ENCODE results near the gene SULT1A1.
"Not testable (repeated sequence)": the region's sequence is repeated elsewhere in the genome, so short reads cannot be mapped to it uniquely, and the experiment has no call there.

Gene SULT1A1

DNA sequence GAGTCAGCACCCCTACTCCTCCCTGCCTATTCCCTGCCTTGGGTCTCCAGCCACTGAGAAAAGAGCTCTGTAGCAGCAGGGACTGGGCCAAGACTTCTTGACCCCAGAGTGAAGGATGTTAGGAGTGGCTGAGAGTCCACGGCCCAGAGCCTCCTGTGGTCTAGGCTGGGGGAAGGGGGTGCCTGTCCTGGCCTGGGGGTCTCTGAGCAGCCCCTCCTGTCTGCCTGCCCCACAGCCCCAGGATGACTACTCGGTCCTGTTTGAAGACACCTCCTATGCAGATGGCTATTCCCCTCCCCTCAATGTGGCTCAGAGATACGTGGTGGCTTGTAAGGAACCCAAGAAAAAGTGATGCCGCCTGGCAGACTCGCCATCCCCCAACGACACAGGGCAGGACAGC, 18.5 kb downstream of the SULT1A1 start:
- ATAC-seq: no peak
- no peak for DNase-seq

DNA sequence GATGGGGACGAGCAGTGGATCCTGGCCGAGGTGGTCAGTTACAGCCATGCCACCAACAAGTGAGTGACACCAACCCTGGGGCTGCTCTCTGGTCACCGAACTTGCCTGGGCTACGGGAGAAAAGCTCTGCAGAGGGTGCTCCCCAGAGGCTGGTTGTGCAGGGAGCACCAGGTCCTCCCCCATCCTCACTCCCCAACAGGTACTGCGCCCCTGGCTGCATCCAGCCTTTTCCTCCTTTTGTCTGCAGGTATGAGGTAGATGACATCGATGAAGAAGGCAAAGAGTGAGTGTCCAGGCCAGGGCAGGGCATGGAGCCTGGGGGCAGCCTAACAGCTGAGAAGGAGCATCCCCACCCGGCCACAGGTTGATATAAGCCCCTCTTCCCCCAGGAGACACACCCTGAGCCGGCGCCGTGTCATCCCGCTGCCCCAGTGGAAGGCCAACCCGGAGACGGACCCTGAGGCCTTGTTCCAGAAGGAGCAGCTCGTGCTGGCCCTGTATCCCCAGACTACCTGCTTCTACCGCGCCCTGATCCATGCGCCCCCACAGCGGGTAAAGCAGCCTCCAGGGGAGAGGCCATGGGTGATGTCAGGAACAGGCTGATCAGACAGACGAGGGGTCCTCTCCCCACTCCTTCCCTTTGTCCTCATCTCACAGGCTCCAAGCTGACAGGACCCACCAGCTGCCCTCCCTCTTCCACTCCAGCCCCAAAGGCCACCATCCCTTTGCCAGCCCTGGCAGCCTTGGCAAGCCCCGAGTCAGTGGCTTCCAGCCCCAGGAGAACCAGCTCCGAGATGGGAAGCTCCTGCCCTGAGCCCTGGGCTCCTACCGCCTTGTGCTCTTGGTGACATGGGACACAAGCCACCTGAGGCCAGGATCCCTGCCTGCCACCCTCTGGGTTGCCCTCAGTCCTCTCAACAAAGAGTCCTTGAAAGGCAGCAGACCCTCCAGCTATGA, 19.2 kb downstream of the SULT1A1 start:
- DNase-seq: no peak
- no peak for ATAC-seq

- ATAC-seq: no peak
- DNase-seq: no peak
Observed at GRCh38 chr16:28589930-28590329, 19.9 kb downstream of the SULT1A1 start.

DNA sequence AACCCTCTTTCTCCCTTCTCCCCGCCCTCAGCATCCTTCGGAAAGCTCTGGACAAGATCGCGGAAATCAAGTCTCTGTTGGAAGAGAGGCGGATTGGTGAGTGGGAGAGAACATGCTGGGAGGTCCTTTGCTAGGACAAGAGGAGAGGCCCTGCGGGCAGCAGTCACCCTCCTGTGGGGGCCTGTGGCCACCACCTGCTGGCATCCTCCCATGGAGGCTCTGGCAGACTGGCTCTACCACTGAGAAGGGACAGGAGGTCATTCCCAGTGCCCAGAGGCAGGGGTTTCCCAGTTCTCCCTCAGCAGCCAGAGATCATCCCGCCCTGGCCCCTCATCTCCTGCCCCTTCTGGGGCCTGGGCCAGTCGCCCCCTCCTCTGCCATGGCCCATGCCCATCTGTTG, 20.8 kb downstream of the SULT1A1 start:
- ATAC-seq (no peak), DNase-seq (no peak)

DNA sequence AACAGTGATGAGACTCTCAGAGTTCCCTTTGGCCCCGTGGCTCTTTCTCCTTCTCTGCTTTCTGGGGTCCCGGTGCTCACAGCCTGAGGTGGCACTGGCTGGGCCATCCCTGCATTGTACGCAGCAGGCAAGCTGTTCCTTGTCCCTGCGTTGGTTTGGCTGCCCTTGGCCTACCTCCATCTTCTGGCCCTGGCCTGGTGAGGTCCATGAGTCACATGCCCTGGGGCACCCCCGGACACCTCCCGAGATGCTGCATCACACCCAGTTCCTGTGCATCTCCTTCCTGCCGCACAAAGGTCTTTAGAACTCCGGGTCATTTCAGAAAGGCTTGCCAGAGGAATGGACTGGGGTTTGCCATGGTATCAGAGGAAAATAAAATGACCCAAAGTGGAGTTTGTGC, 22.5 kb downstream of the SULT1A1 start:
- no peak for ATAC-seq

GRCh38 chr16:28586466-28586865, 23.4 kb downstream of the SULT1A1 start:
- DNase-seq: no peak
- ATAC-seq: no peak

More for the DNA sequence above, 22.5 kb downstream of the SULT1A1 start:
- DNase-seq: no peak

GRCh38 chr16:28585674-28586073, 24.2 kb downstream of the SULT1A1 start:
- ATAC-seq: no peak
- DNase-seq: no peak

DNA sequence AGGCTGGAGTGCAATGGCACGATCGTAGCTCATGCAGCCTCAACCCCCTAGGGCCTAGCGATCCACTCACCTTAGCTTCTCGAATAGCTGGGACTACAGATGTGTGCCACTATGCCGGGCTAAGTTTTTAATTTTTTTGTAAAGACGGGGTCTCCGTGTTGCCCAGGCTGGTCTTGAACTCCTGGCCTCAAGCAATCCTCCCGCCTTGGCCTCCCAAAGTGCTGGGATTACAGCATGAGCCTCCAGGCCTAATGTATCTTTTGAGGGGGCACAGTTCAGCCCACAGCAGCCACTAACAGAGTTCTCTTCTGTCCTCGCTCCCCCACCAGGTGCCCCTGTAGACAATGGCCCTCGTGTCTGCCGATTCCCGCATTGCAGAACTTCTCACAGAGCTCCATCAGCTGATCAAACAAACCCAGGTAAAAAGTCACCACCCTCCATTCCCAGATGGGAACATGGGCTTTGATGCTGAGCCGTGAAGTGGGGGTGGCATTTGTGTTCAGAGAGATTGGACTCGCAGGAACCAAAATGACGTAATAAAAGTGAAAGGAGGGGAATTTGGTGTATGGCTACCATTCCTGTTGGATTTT, 29.0 kb downstream of the SULT1A1 start:
- ATAC-seq (no peak), DNase-seq (no peak)

DNA sequence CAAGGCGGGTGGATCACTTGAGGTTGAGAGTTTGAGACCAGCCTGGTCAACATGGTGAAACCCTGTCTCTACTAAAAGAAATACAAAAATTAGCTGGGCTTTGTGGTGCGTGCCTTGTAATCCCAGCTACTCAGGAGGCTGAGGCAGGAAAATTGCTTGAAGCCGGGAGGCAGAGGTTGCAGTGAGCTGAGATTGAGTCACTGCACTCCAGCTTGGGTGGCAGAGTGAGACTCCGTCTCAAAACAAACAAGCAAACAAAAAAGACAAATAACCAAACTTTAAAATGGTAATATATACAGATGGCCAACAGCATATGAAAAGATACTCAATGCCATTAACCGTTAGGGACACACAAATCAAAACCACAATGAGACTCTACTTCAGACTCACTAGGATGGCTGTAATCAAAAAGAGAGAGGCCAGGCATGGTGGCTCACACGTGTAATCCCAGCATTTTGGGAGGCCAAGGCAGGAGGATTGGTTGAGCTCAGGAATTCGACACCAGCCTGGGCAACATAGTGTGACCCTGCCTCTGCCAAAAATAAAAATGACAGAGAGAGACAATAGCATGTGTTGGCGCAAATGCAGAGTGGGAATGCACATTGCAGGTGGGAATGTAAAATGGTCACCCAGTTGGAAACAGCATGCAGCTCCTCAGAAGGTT, 34.3 kb downstream of the SULT1A1 start:
- no peak for DNase-seq

DNA sequence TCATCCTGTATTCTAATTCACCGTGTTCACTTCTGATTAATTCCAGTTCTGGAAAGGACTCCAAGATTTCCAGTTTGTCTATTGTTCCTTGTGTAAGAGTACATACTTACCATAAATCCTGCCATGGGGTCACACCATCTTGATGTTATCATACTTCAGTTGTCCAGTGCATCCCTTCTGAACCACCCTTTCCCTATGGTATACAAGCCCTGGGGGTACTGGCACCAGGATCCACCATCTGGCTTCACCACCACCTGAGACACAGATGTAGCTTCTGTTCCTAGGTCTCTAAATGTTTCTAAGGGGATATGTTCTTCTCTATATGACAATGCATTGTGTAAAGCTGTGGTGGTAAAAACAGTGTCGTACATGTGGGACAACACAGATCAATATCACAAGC, 34.9 kb downstream of the SULT1A1 start:
- ATAC-seq: no peak
- DNase-seq: no peak

More for the DNA sequence above, 34.3 kb downstream of the SULT1A1 start:
- no peak for ATAC-seq

DNA sequence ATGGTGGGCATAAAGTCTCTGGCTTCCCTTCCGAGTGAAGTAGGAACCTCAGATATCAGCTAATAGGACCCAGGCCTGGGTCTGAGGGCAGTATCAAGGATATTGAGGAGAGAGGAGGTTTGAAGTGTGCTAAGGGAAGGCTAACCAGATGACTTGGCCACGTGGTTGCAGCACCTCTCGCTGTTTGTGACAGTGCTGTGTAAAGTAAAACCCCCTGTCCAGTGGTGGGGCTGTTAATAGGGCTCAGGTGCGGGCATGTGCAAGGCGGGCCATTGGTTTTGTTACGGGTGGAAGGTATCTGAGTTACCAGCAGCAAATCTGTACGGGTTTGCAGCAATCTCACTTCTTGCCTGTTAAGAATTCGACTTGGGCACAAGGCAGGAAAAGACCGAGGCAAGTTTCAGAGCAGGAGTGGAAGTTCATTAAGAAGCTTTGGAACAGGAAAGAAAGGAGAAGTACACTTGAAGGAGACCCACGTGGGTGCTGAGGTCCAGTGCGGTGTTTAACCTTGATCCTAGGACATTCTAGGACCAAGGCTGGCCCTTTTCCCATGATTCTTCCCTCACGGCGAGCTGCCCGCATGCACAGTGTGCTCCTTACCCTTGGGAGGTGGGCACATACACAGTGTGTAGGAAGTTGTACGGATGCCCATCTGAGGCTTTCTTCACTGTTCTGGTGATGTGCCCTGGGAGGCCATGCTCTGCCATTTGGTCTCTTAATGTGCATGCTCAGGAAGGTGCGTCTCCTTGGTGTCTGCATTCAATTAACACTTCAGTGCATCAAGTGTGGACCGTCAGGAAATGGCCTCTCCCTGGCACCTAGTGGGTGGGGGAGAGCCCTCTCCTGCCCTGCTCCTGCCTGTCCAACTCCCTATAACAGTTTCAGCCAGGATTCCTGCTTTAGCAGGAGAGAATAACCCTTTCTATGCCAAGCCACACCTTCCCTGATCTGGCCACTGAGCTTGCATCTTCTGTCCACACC, 35.8 kb downstream of the SULT1A1 start:
- no peak for DNase-seq
- ATAC-seq: no peak

DNA sequence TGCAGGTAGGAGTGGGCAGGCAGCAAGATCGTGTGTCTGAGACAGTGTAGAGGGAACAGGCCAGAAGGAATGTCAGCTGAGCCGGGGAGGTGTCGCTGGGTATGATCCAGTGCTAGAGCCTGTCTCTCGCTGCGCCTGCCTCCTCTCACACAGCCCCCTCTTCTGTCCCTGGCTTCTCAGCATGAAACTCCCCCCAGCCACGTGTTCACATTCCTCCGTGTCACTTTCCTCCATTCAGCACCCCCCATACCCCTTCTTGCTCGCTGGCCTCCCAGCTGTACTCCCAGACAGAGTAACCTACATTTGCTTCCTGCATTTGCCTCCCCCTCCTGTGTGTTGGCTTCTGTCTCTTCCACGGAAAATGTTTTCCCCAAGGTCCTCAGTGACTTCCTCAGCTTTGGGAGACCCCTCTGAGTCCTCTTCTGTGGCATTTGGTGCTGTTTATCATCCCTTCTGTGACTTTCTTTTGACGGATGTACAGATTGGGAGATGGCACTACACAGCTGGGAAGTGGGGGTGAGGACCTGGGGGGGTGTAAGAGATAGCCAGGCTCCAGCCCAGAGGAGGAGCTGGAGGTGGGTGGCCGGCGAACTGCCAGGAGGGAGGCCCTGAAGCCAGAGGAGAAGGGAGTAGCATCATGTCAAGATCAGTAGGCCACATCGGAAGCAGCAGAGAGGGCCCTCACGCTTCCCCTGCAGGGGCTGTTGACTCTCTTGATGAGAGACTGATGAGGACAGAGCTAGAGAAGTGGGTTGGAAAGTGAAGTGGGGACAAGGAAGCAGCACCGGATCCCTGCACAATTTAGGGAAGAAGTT, 36.9 kb downstream of the SULT1A1 start:
- no peak for ATAC-seq
- no peak for DNase-seq

DNA sequence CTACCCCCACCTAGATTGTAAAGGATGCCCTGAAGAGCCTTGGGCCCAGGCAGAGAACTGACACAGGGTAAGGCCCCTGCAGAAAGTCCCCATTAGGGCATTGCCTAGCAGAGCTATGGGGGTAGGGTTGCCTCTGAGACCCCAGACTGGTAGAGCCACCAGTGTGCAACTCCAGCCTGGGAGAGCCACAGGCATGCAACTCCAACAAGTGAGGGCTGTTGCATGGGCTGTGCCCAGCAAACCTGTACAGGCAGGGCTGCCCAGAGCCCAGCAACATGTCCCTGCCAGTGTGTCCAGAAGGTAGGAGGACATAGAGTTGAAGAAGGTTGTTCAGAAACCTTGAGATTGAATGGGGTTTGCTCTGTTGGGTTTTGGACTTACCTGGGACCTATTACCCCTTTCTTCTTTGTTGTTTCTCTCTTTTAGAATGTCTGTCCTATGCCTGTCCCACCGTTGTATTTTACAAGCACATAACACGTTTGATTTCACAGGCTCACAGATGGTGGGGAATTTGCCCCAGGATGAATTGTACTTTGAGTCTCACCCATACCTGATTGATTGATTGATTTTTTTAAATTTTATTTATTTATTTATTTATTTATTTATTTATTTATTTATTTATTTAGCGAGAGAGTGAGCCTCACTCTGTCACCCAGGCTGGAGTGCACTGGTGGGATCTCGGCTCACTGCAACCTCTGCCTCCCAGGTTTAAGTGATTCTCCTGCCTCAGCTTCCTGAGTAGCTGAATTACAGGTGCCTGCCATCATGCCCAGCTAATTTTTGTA, 39.7 kb downstream of the SULT1A1 start:
- ATAC-seq: no peak
- DNase-seq: no peak

GRCh38 chr16:28569021-28569420, 40.8 kb downstream of the SULT1A1 start:
- DNase-seq (no peak), ATAC-seq (no peak)

DNA sequence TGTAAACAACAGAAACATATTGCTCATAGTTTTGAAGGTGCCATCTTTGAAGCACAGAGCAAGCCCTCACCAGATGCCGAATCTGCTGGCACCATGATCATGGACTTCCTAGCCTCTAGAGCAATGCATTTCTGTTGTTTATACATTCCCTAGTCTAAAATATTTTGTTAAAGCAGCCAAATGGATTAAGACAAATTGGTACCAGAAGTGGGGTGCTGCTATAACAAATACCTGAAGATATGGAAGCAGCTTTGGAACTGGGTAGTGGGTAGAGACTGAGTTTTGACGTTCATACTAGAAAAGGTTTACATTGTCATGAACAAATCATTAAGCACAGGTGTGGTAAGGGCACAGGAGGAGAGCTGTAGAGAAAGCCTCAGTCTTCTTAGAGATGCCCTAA, 42.6 kb downstream of the SULT1A1 start:
- ATAC-seq (no peak), DNase-seq (no peak)

DNA sequence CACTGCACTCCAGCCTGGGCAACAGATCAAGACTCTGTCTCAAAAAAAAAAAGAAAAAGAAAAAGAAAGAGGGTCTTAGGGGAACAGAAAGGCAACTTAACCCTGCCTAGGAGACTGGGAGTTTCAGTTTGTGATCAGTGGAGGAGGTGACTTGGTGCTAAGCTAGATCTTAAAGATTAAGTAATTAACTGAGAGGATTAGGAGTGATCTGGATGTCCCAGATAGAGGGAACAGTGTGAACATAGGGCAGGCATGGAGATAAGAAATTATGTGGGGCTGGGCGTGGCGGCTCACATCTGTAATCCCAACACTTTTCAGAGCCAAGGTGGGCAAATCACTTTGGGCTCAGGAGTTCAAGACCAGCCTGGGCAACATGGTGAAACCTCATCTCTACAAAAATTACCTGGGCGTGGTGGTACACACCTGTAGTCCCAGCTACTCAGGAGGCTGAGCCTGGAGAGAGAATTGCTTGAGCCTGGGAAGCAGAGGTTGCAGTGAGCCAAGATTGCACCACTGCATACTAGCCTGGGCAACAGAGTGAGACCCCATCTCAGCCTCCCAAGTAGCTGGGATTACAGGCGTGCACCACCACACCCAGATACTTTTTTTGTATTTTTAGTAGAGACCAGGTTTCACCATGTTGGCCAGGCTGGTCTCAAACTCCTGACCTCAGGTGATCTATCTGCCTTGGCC, 43.5 kb downstream of the SULT1A1 start:
- not testable (repeated sequence) for DNase-seq, ATAC-seq

- DNase-seq (no peak), ATAC-seq (no peak)
Observed at GRCh38 chr16:28563218-28563617, 46.6 kb downstream of the SULT1A1 start.

GRCh38 chr16:28562199-28562598, 47.6 kb downstream of the SULT1A1 start:
- no peak for ATAC-seq
- no peak for DNase-seq

DNA sequence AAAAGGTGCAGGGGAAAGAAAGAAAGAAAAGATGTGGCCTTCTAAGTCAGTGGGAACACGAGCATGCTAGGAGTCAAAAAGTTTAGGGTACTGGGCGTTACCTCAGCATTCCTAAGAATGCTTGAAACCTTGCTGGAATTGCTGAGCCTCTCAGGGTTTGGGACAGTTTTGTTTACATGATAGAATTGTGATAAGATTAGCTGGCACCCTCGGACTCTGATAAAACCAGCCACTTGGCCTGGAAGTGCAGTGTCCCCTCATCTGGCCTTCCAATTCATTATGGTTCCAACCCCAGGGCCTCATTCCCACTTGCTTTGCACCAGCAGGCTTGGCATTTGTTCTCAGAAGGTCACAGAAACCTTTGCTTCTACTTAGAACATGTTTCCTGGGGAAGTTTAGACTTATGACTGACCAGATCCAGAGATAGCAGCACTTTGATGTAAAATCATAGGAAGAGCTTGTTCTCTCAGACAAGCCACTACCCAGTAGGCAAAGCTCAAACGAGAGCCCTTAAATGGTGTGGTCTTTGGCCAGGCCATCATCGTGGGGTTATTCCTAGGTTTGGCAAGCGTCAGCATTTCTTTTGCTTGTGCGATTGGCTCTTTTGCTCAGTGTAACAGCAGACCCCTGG, 48.2 kb downstream of the SULT1A1 start:
- no peak for DNase-seq
- no peak for ATAC-seq

Data from stimulated activated naive CD8-positive, alpha-beta T cell treated with anti-CD3 and anti-CD28 coated beads, Interleukin-15, Interleukin-2, amounts not matched to agents 100 U/mL and 50 U/mL, for 24 hours (primary cell).